ENCODE results near the gene VSIG4. TPM values are rescaled to one million over a fixed set of nuclear protein-coding genes. Genes with fewer than 3 reads are reported as not detected.
A peak's percentile ranks its signal among the peaks of the same experiment; 100 is the strongest.

The VSIG4 gene
- total RNA-seq, 1 experiment from 2014 or later, result not detected

- no peak for DNase-seq (ENCODE audit: low read depth)
Observed at GRCh38 chrX:66024092-66024467, 15.8 kb downstream of the VSIG4 start.

- DNase-seq (ENCODE audit: low read depth), result no peak
Observed at GRCh38 chrX:66023385-66024091, 16.3 kb downstream of the VSIG4 start.

- DNase-seq (ENCODE audit: low read depth), result peak; percentile 8
Observed at GRCh38 chrX:66022632-66023384, 17.1 kb downstream of the VSIG4 start.

GRCh38 chrX:66021765-66022631 lies 17.9 kb downstream of the VSIG4 start:
- DNase-seq (ENCODE audit: low read depth), result no peak

- DNase-seq (ENCODE audit: low read depth), result no peak
Observed at GRCh38 chrX:66021401-66021764, 18.5 kb downstream of the VSIG4 start.

- no peak for DNase-seq (ENCODE audit: low read depth)
Observed at GRCh38 chrX:66020631-66021334, 19.1 kb downstream of the VSIG4 start.

- no peak for DNase-seq (ENCODE audit: low read depth)
Observed at GRCh38 chrX:66019974-66020373, 19.9 kb downstream of the VSIG4 start.

- DNase-seq (ENCODE audit: low read depth), result no peak
Observed at GRCh38 chrX:66019310-66019652, 20.6 kb downstream of the VSIG4 start.

- no peak for DNase-seq (ENCODE audit: low read depth)
Observed at GRCh38 chrX:66018585-66019309, 21.1 kb downstream of the VSIG4 start.

- no peak for DNase-seq (ENCODE audit: low read depth)
Observed at GRCh38 chrX:66017659-66018170, 22.2 kb downstream of the VSIG4 start.

GRCh38 chrX:66016905-66017658 lies 22.8 kb downstream of the VSIG4 start:
- DNase-seq (ENCODE audit: low read depth), result no peak

- DNase-seq (ENCODE audit: low read depth), result no peak
Observed at GRCh38 chrX:66015900-66016689, 23.8 kb downstream of the VSIG4 start.

GRCh38 chrX:66015152-66015831 lies 24.6 kb downstream of the VSIG4 start:
- no peak for DNase-seq (ENCODE audit: low read depth)

GRCh38 chrX:66014556-66014955 lies 25.3 kb downstream of the VSIG4 start:
- no peak for DNase-seq (ENCODE audit: low read depth)

GRCh38 chrX:66014084-66014483 lies 25.8 kb downstream of the VSIG4 start:
- DNase-seq (ENCODE audit: low read depth), result no peak

- no peak for DNase-seq (ENCODE audit: low read depth)
Observed at GRCh38 chrX:66013194-66013816, 26.6 kb downstream of the VSIG4 start.

GRCh38 chrX:66012094-66012534 lies 27.8 kb downstream of the VSIG4 start:
- DNase-seq (ENCODE audit: low read depth), result no peak

GRCh38 chrX:66009231-66009845 lies 30.5 kb downstream of the VSIG4 start:
- DNase-seq (ENCODE audit: low read depth), result no peak
